Gastroesophageal sphincter (tissue), 4 donors: ENCODE measurements around the gene HDGF. TPM values are rescaled to one million over a fixed set of nuclear protein-coding genes. Genes with fewer than 3 reads are reported as not detected.

ENCODE experiments used
- ATAC-seq: fragments of 150-250 bp; one replicate; pipeline ENCODE4 v1.9.1; 2016; ENCODE audit warnings: mild to moderate bottlenecking, moderate library complexity
- H3K27ac ChIP-seq, 4 donors: fragments of 200-600 bp; sonication (generic) in 3 of 4; 1 replicate in 3 of 4; 2 replicates in 1 of 4; pipeline ENCODE4 v1.5.1; 2016 to 2019
- H3K27me3 ChIP-seq: fragments of 200-600 bp; sonication (generic); one replicate; pipeline ENCODE4 v1.5.1; 2019
- H3K36me3 ChIP-seq, 2 donors: fragments of 200-600 bp; sonication (generic); one replicate each; pipeline ENCODE4 v1.5.1; 2019; ENCODE audit warnings: control low read depth in 1 of 2
- H3K4me1 ChIP-seq, 3 donors: fragments of 200-600 bp; sonication (generic); 1 replicate in 2 of 3; 2 replicates in 1 of 3; pipeline ENCODE4 v1.5.1; 2016 to 2019; ENCODE audit warnings: control low read depth in 2 of 3
- H3K4me3 ChIP-seq, 2 donors: fragments of 200-600 bp; sonication (generic); one replicate each; pipeline ENCODE4 v1.5.1; 2019; ENCODE audit warnings: mild to moderate bottlenecking in 1 of 2, moderate library complexity in 1 of 2
- H3K9me3 ChIP-seq, 3 donors: fragments of 200-600 bp; sonication (generic); one replicate each; pipeline ENCODE4 v1.5.1; 2017 to 2019; ENCODE audit warnings: control low read depth in 2 of 3
- EP300 ChIP-seq: sonication (generic); formaldehyde crosslinking; IDR thresholded peaks from one replicate; pipeline ENCODE4 v1.6.1; 2017; ENCODE audit warnings: antibody characterized with exemption, mild to moderate bottlenecking
- POLR2A ChIP-seq, 2 donors: fragments of 450-650 bp; IDR thresholded peaks; one replicate each; pipeline ENCODE4 v1.6.1; 2017; ENCODE audit warnings: antibody characterized with exemption in 2 of 2, mild to moderate bottlenecking in 2 of 2, moderate library complexity in 1 of 2
- POLR2AphosphoS5 ChIP-seq: sonication (generic); formaldehyde crosslinking; IDR thresholded peaks from one replicate; pipeline ENCODE4 v1.6.1; 2017; ENCODE audit warnings: antibody characterized with exemption
- WGBS, 2 donors: methylation state at CpG; one replicate each; pipeline ENCODE4 v1.1.5; 2018; ENCODE audit warnings: low coverage in 1 of 2; 5-methylcytosine and 5-hydroxymethylcytosine counted together
- total RNA-seq, 4 donors: library from RNA; depleted of rRNA; stranded (reverse); fragments of >200 nt; gene quantifications; one replicate each; pipeline ENCODE4 v1.1.0, GENCODE V29; 2016
- TF ChIP-seq, protein P1 (sequence below), 4 experiments: fragments of 200-600 bp in 2 of 4; fragments of 450-650 bp in 2 of 4; sonication (generic) in 1 of 4; IDR thresholded peaks; one replicate each; pipeline ENCODE4 v1.5.1; 2017 to 2019; ENCODE audit warnings: antibody characterized with exemption in 4 of 4, mild to moderate bottlenecking in 2 of 4, moderate library complexity in 2 of 4

The HDGF gene
- total RNA-seq, 4 donors from 2014 or later, result 138 to 237 (median 186) TPM

- Histone ChIP-seq H3K27me3 (no peaks in the 10 kb centered on the region), H3K36me3 (peaks cover 0 to 8% of the 10 kb centered on the region in 2 donors), H3K27ac (peak overlapping the region; percentile 92 to 100 (median 98)), H3K9me3 (no peaks in the 10 kb centered on the region), H3K4me3 (peak overlapping the region; percentile 97 to 98), H3K4me1 (peaks cover 3 to 71% (median 39%) of the 10 kb centered on the region in 3 donors)
- 19% methylated on average over 4 of the region's 8 CpGs; no CpG with 5 or more reads in 1 of the 2 donors for WGBS, 2 donors
- TF ChIP-seq, protein P1, sequence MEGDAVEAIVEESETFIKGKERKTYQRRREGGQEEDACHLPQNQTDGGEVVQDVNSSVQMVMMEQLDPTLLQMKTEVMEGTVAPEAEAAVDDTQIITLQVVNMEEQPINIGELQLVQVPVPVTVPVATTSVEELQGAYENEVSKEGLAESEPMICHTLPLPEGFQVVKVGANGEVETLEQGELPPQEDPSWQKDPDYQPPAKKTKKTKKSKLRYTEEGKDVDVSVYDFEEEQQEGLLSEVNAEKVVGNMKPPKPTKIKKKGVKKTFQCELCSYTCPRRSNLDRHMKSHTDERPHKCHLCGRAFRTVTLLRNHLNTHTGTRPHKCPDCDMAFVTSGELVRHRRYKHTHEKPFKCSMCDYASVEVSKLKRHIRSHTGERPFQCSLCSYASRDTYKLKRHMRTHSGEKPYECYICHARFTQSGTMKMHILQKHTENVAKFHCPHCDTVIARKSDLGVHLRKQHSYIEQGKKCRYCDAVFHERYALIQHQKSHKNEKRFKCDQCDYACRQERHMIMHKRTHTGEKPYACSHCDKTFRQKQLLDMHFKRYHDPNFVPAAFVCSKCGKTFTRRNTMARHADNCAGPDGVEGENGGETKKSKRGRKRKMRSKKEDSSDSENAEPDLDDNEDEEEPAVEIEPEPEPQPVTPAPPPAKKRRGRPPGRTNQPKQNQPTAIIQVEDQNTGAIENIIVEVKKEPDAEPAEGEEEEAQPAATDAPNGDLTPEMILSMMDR (IDR thresholded peaks at IDR 0.05), result no peak
- TF ChIP-seq EP300 (no peak), POLR2AphosphoS5 (no peak), POLR2A (IDR thresholded peaks at IDR 0.05) (no peak)
- ATAC-seq, result no peak
These were observed 1.9 kb downstream of the HDGF start for GRCh38 chr1:156749419-156750118.

DNA sequence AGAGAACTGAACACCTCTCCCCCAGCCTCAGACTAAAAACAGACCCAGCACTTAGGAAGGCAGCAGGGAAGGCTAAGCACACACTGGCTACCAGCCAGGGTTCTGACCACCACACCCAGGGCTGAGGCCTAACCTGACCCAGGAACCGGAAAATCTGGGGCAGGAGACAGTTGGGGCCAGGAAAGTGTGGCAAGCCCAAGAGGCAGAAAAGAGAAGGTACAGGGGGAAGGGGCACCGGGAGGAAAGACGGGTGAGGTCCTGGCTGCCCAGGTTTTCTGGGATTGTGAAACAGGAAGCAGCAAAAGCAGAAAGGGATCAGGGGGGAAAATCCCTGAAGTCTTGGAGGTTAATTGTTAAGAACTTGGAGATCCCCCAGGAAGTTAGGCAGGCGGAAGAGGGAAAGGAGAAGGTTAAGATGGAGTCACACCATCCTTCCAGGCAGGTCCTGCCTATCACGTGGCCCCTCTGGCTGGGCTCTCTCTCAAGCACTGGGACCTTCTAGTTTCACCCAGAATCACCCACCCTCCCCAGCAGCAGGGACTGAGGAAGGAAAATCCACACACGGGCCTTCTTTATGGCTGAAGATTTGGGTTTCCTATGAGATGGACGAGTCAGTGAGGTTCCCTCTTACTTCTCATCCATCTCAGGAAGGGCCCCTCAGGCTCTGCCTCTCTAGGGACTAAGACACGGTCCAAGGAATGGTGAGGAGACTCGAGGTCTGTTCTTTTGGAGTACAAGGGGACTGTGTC lies 2.6 kb downstream of the HDGF start:
- H3K4me3 ChIP-seq, result peak overlapping the region; percentile 97 to 98
- WGBS, 2 donors, result 3 to 7% methylated on average over 8 to 9 of the region's 9 CpGs
- H3K27me3 ChIP-seq, result no peaks in the 10 kb centered on the region
- ATAC-seq, result peak; percentile 6
- TF ChIP-seq POLR2AphosphoS5, result peak; percentile 43
- no peak for TF ChIP-seq EP300
- H3K9me3 ChIP-seq, result no peaks in the 10 kb centered on the region
- H3K36me3 ChIP-seq, result peaks cover 0 to 16% of the 10 kb centered on the region in 2 donors
- H3K27ac ChIP-seq, result peak overlapping the region; percentile 92 to 100 (median 98)
- peaks cover 3 to 74% (median 39%) of the 10 kb centered on the region in 3 donors for H3K4me1 ChIP-seq

- Histone ChIP-seq H3K9me3 (no peaks in the 10 kb centered on the region), H3K27ac (peak overlapping the region; percentile 92 to 100 (median 98)), H3K4me1 (peaks cover 3 to 68% (median 38%) of the 10 kb centered on the region in 3 donors), H3K4me3 (peak overlapping the region; percentile 97 to 98), H3K27me3 (no peaks in the 10 kb centered on the region), H3K36me3 (peaks cover 0 to 24% of the 10 kb centered on the region in 2 donors)
- WGBS, 2 donors, result 0 to 10% methylated on average over 4 to 8 of the region's 8 CpGs
- TF ChIP-seq POLR2A (IDR thresholded peaks at IDR 0.05) (no peak), EP300 (no peak), POLR2AphosphoS5 (no peak)
- TF ChIP-seq, protein P1 (IDR thresholded peaks at IDR 0.05), result no peak
- no peak for ATAC-seq
These were observed 3.5 kb downstream of the HDGF start for GRCh38 chr1:156747742-156748669.

DNA sequence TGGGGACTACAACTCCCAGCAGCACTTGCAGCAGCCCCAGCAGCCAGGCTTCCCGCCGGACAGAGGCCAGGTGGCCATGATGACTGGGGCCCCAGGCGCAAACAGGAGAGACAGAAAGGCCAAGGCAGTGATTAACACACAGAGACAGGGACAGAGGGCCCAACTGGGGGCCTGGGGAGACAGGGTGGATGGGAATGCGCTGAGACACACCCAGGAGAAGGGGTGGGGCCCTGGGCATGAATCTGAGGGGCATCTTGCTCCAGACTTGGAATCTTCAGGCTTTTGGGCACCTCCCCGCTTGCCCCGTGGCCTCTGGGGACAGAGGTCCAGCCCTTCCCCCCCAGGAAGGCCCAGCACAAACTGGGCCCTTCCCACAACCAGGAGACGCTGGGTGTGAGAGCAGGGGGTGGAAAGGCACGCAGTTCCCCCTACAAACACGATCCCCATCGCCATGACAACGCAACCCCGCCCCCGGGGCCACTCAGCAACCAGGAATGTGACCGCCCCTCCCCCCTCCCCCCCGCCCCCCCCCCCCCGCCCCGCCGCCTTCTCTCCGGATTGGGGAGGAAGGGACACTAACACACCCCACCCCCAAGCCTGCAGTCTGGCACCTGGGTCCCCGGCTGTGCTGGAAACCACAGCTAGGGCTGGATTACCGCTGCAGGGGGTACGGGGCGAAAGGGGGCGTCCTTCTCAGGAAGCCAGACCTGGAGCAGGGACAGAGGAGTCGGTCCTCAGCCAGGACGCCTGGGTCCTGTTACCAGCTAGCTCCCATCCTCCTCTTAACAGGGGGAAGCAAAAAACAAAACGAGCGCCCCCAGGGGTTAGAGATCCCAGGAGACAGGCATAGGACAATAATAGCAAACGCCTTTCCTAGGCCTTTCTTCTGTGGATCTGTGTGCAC lies 4.5 kb downstream of the HDGF start:
- Histone ChIP-seq H3K4me3 (peak overlapping the region; percentile 48 to 98), H3K36me3 (peaks cover 0 to 34% of the 10 kb centered on the region in 2 donors), H3K4me1 (peaks cover 3 to 61% (median 32%) of the 10 kb centered on the region in 3 donors), H3K27ac (peak overlapping the region; percentile 92 to 100 (median 98)), H3K9me3 (no peaks in the 10 kb centered on the region), H3K27me3 (no peaks in the 10 kb centered on the region)
- WGBS, 2 donors, result 0 to 5% methylated on average over 1 to 6 of the region's 29 CpGs
- peak; percentile 77 for ATAC-seq
- TF ChIP-seq EP300, result no peak
- TF ChIP-seq POLR2A (IDR thresholded peaks at IDR 0.05), result peak; percentile 20 to 28
- peak; percentile 58 for TF ChIP-seq POLR2AphosphoS5
- TF ChIP-seq, protein P1 (IDR thresholded peaks at IDR 0.05), result peak in 1 of 4 experiments; percentile 29
